H9 (cell line): ENCODE data around the gene SLC38A3. TPM values are rescaled to one million over a fixed set of nuclear protein-coding genes. Genes with fewer than 3 reads are reported as not detected.

Source experiments
- DNase-seq: peaks from one replicate; pipeline ENCODE4 v3.0.0-alpha.2; 2017
- H2AFZ ChIP-seq: one replicate; pipeline ENCODE4 v1.6.1; 2013; ENCODE audit warnings: mild to moderate bottlenecking, low read length, control low read depth, moderate library complexity
- H2AK5ac ChIP-seq: 2 replicates; pipeline ENCODE4 v1.6.1; 2013; ENCODE audit warnings: low read length, control low read depth, mixed read lengths; ENCODE audit not compliant: insufficient read length
- H2BK120ac ChIP-seq: one replicate; pipeline ENCODE4 v1.6.1; 2013; ENCODE audit warnings: low read depth, mild to moderate bottlenecking, low read length, control low read depth, inconsistent platforms; ENCODE audit not compliant: poor library complexity, severe bottlenecking
- H2BK12ac ChIP-seq: 2 replicates; pipeline ENCODE4 v1.6.1; 2013; ENCODE audit warnings: low read length, control low read depth, mixed read lengths, low read depth; ENCODE audit not compliant: insufficient read length
- H2BK15ac ChIP-seq: 2 replicates; pipeline ENCODE4 v1.6.1; 2013; ENCODE audit warnings: low read depth, low read length, control low read depth
- H2BK20ac ChIP-seq: one replicate; pipeline ENCODE4 v1.6.1; 2013; ENCODE audit warnings: low read depth, mild to moderate bottlenecking, low read length, control low read depth, inconsistent platforms; ENCODE audit not compliant: poor library complexity, severe bottlenecking
- H2BK5ac ChIP-seq: 2 replicates; pipeline ENCODE4 v1.6.1; 2013; ENCODE audit warnings: low read length, control low read depth, mixed read lengths; ENCODE audit not compliant: insufficient read length
- H3K14ac ChIP-seq: 2 replicates; pipeline ENCODE4 v1.6.1; 2013; ENCODE audit warnings: low read length, control low read depth; ENCODE audit not compliant: insufficient read depth
- H3K18ac ChIP-seq: 2 replicates; pipeline ENCODE4 v1.6.1; 2013; ENCODE audit warnings: low read depth, mild to moderate bottlenecking, mixed read lengths, low read length, control low read depth; ENCODE audit not compliant: insufficient read length
- H3K23ac ChIP-seq: 2 replicates; pipeline ENCODE4 v1.6.1; 2013; ENCODE audit warnings: low read length, control low read depth, mixed read lengths, low read depth; ENCODE audit not compliant: insufficient read length
- H3K23me2 ChIP-seq: 2 replicates; pipeline ENCODE4 v1.6.1; 2013; ENCODE audit warnings: low read depth, mild to moderate bottlenecking, mixed read lengths, low read length, control low read depth; ENCODE audit not compliant: insufficient read length, poor library complexity, severe bottlenecking
- H3K27ac ChIP-seq: 2 replicates; pipeline ENCODE4 v1.5.1; 2013; ENCODE audit warnings: low read length, control low read depth, mixed read lengths, low read depth; ENCODE audit not compliant: insufficient read length
- H3K27me3 ChIP-seq: 2 replicates; pipeline ENCODE4 v1.6.1; 2013; ENCODE audit warnings: low read length, control low read depth, inconsistent platforms; ENCODE audit not compliant: insufficient read depth
- H3K4ac ChIP-seq: 2 replicates; pipeline ENCODE4 v1.6.1; 2013; ENCODE audit warnings: low read depth, mild to moderate bottlenecking, control low read depth, inconsistent platforms, low read length, moderate library complexity
- H3K4me1 ChIP-seq: 2 replicates; pipeline ENCODE4 v1.6.1; 2013; ENCODE audit warnings: low read length, control low read depth, inconsistent platforms; ENCODE audit not compliant: insufficient read depth
- H3K4me2 ChIP-seq: 2 replicates; pipeline ENCODE4 v1.6.1; 2013; ENCODE audit warnings: low read length, control low read depth, mixed read lengths; ENCODE audit not compliant: insufficient read length, insufficient read depth
- H3K56ac ChIP-seq: 2 replicates; pipeline ENCODE4 v1.6.1; 2013; ENCODE audit warnings: low read depth, mild to moderate bottlenecking, mixed read lengths, low read length, control low read depth; ENCODE audit not compliant: insufficient read length
- H3K79me1 ChIP-seq: 2 replicates; pipeline ENCODE4 v1.6.1; 2013; ENCODE audit warnings: low read depth, mild to moderate bottlenecking, moderate library complexity, low read length, control low read depth, inconsistent platforms; ENCODE audit not compliant: insufficient read depth, poor library complexity, severe bottlenecking
- H3K79me2 ChIP-seq: 2 replicates; pipeline ENCODE4 v1.6.1; 2013; ENCODE audit warnings: low read length, control low read depth, inconsistent platforms; ENCODE audit not compliant: insufficient read depth
- H3K9ac ChIP-seq: 2 replicates; pipeline ENCODE4 v1.6.1; 2013; ENCODE audit warnings: low read length, control low read depth, mixed read lengths; ENCODE audit not compliant: insufficient read length; ENCODE audit errors: extremely low read depth
- H3K9me3 ChIP-seq: one replicate; pipeline ENCODE4 v1.6.1; 2013; ENCODE audit warnings: low read depth, low read length, inconsistent platforms; ENCODE audit not compliant: control insufficient read depth
- H3T11ph ChIP-seq: one replicate; pipeline ENCODE4 v1.6.1; 2013; ENCODE audit warnings: mild to moderate bottlenecking, low read length, control low read depth, inconsistent platforms
- H4K20me1 ChIP-seq: one replicate; pipeline ENCODE4 v1.6.1; 2013; ENCODE audit not compliant: control insufficient read depth, insufficient read length, insufficient read depth
- H4K5ac ChIP-seq: 2 replicates; pipeline ENCODE4 v1.6.1; 2013; ENCODE audit warnings: low read depth, mild to moderate bottlenecking, mixed read lengths, low read length, control low read depth; ENCODE audit not compliant: insufficient read length
- H4K8ac ChIP-seq: replicated peaks from 2 replicates; pipeline ENCODE4 v1.6.1; 2013; ENCODE audit warnings: low read length, control low read depth, mixed read lengths, low read depth; ENCODE audit not compliant: insufficient read length
- H4K91ac ChIP-seq: 2 replicates; pipeline ENCODE4 v1.6.1; 2013; ENCODE audit warnings: low read depth, mild to moderate bottlenecking, moderate library complexity, mixed read lengths, low read length, control low read depth; ENCODE audit not compliant: insufficient read length
- H3K27ac Mint-ChIP-seq, 3 experiments: 2 replicates in 2 of 3; 3 replicates in 1 of 3; pipeline ENCODE4 v1.8.0; 2020 to 2021; ENCODE audit warnings: mixed read lengths in 3 of 3, mild to moderate bottlenecking in 1 of 3, moderate library complexity in 1 of 3
- H3K27me3 Mint-ChIP-seq: 2 replicates; pipeline ENCODE4 v1.8.0; 2021; ENCODE audit warnings: low read depth, mild to moderate bottlenecking, moderate library complexity, mixed read lengths
- H3K36me3 Mint-ChIP-seq, 3 experiments: 2 replicates in 2 of 3; 3 replicates in 1 of 3; pipeline ENCODE4 v1.8.0; 2020 to 2021; ENCODE audit warnings: low read depth in 3 of 3, mixed read lengths in 3 of 3; ENCODE audit not compliant: insufficient read depth in 1 of 3
- H3K4me1 Mint-ChIP-seq, 2 experiments: 2 replicates each; pipeline ENCODE4 v1.8.0; 2020; ENCODE audit warnings: mixed read lengths in 2 of 2
- H3K4me3 Mint-ChIP-seq, 2 experiments: 2 replicates in 1 of 2; 3 replicates in 1 of 2; pipeline ENCODE4 v1.8.0; 2020 to 2021; ENCODE audit warnings: mild to moderate bottlenecking in 2 of 2, mixed read lengths in 2 of 2, moderate library complexity in 1 of 2
- H3K9me3 Mint-ChIP-seq, 2 experiments: 2 replicates in 1 of 2; 3 replicates in 1 of 2; pipeline ENCODE4 v1.8.0; 2020; ENCODE audit warnings: mild to moderate bottlenecking in 2 of 2, mixed read lengths in 2 of 2, moderate library complexity in 1 of 2
- CTCF ChIP-seq: fragments of 200-600 bp; sonication (generic); conservative IDR thresholded peaks from 3 replicates; pipeline ENCODE4 v1.8.0; 2021; ENCODE audit warnings: antibody characterized with exemption, mild to moderate bottlenecking
- WGBS: extraction: QIAGEN DNeasy Blood & Tissue Kit; methylation state at CpG from one replicate; pipeline ENCODE4 v1.1.7; 2013; ENCODE audit warnings: missing lambda C conversion rate, low lambda C conversion rate, mixed read lengths; ENCODE audit not compliant: insufficient read length; ENCODE audit errors: extremely low coverage; 5-methylcytosine and 5-hydroxymethylcytosine counted together
- total RNA-seq: library from RNA; stranded (reverse); gene quantifications from 2 replicates; pipeline ENCODE4 v1.2.1, GENCODE V29; 2021

SLC38A3 gene
- total RNA-seq, 1 experiment from 2014 or later: 1.4 TPM

GRCh38 chr3:50215529-50215928 lies 10.5 kb downstream of the SLC38A3 start:
- no peaks in the 10 kb centered on the region for H3K9me3 ChIP-seq
- no peak overlapping the region for H4K8ac ChIP-seq
- H3K9me3 Mint-ChIP-seq: no peaks in the 10 kb centered on the region; a peak in 1 of 5 replicates
- no peak overlapping the region for H2BK20ac ChIP-seq
- H3K4me2 ChIP-seq: no peak overlapping the region
- no peak overlapping the region for H2BK15ac ChIP-seq
- H3K27ac Mint-ChIP-seq: no peak overlapping the region
- no peaks in the 10 kb centered on the region for H3K79me1 ChIP-seq
- no peak overlapping the region for H2BK120ac ChIP-seq
- H3K4me3 Mint-ChIP-seq: no peak overlapping the region
- no peak for TF ChIP-seq CTCF
- no peak overlapping the region for H3T11ph ChIP-seq
- no peak overlapping the region; the same call in 1 of the 2 replicates for H3K14ac ChIP-seq
- no peak overlapping the region for H3K9ac ChIP-seq
- H3K56ac ChIP-seq: no peak overlapping the region
- H3K4me1 ChIP-seq: no peaks in the 10 kb centered on the region
- H3K23me2 ChIP-seq: no peaks in the 10 kb centered on the region
- peaks cover 7% of the 10 kb centered on the region for H3K27me3 Mint-ChIP-seq
- H3K18ac ChIP-seq: no peak overlapping the region
- no CpG with 5 or more reads among the region's 9 CpGs for WGBS
- no peak overlapping the region for H4K5ac ChIP-seq
- no peaks in the 10 kb centered on the region for H3K27me3 ChIP-seq
- no peak overlapping the region for H3K23ac ChIP-seq
- H3K79me2 ChIP-seq: no peaks in the 10 kb centered on the region
- H3K4me1 Mint-ChIP-seq: peaks cover 15 to 16% of the 10 kb centered on the region in 2 experiments
- H2AFZ ChIP-seq: no peak overlapping the region
- H3K27ac ChIP-seq: no peak overlapping the region
- no peak for DNase-seq
- no peak overlapping the region for H2BK12ac ChIP-seq
- H2AK5ac ChIP-seq: no peak overlapping the region
- no peak overlapping the region for H4K91ac ChIP-seq
- peaks cover 3% of the 10 kb centered on the region for H4K20me1 ChIP-seq
- H2BK5ac ChIP-seq: no peak overlapping the region
- H3K36me3 Mint-ChIP-seq: no peaks in the 10 kb centered on the region
- no peak overlapping the region for H3K4ac ChIP-seq
